Right kidney (tissue), 1 donor: ENCODE results near the gene IRF2BP1.
"Not testable (repeated sequence)": the region's sequence is repeated elsewhere in the genome, so short reads cannot be mapped to it uniquely, and the experiment has no call there.

Experiments
- DNase-seq: peaks from one replicate; pipeline ENCODE4 v3.0.0-alpha.2; 2016

IRF2BP1 gene

GRCh38 chr19:45905011-45905410, 19.1 kb upstream of the IRF2BP1 start:
- no peak for DNase-seq

- DNase-seq: peak; percentile 98
Measured at GRCh38 chr19:45902651-45903625, 17.0 kb upstream of the IRF2BP1 start.

- no peak for DNase-seq
Measured at GRCh38 chr19:45901912-45902650, 16.1 kb upstream of the IRF2BP1 start, which contains the start of gene MYPOP. TSS of gene MYPOP (minus strand) at chr19:45902613. CDS start at chr19:45901773, 840 bp downstream.

- DNase-seq: peak; percentile 58
Measured at GRCh38 chr19:45901432-45901911, 15.5 kb upstream of the IRF2BP1 start.

- no peak for DNase-seq
Measured at GRCh38 chr19:45900738-45901431, 14.9 kb upstream of the IRF2BP1 start.

- DNase-seq: no peak
Measured at GRCh38 chr19:45899919-45900589, 14.1 kb upstream of the IRF2BP1 start.

- DNase-seq: no peak
Measured at GRCh38 chr19:45899253-45899652, 13.3 kb upstream of the IRF2BP1 start.

- DNase-seq: no peak
Measured at GRCh38 chr19:45897261-45897812, 11.4 kb upstream of the IRF2BP1 start.

- DNase-seq: not testable (repeated sequence)
Measured at GRCh38 chr19:45895983-45896599, 10.2 kb upstream of the IRF2BP1 start.

- DNase-seq: no peak
Measured at GRCh38 chr19:45895519-45895972, 9.6 kb upstream of the IRF2BP1 start.

GRCh38 chr19:45890877-45891276, 4.9 kb upstream of the IRF2BP1 start:
- no peak for DNase-seq

GRCh38 chr19:45889210-45889885, 3.4 kb upstream of the IRF2BP1 start:
- DNase-seq: no peak

- no peak for DNase-seq
Measured at GRCh38 chr19:45887200-45887710, 1.3 kb upstream of the IRF2BP1 start.

- DNase-seq: peak; percentile 89
Measured at GRCh38 chr19:45886427-45887199, 672 bp upstream of the IRF2BP1 start.

GRCh38 chr19:45884682-45885555, 1.0 kb downstream of the IRF2BP1 start:
- DNase-seq: no peak

GRCh38 chr19:45883881-45884681, 1.9 kb downstream of the IRF2BP1 start:
- DNase-seq: no peak

GRCh38 chr19:45883586-45883880, 2.4 kb downstream of the IRF2BP1 start:
- DNase-seq: no peak
